IPS-11a (cell line): Measurements from ENCODE around the gene HOXA4.

Experiments
- H3K4me3 ChIP-seq: one replicate; pipeline ENCODE4 v1.5.1; 2013; ENCODE audit warnings: low read depth, low read length, control low read depth

The HOXA4 gene

DNA sequence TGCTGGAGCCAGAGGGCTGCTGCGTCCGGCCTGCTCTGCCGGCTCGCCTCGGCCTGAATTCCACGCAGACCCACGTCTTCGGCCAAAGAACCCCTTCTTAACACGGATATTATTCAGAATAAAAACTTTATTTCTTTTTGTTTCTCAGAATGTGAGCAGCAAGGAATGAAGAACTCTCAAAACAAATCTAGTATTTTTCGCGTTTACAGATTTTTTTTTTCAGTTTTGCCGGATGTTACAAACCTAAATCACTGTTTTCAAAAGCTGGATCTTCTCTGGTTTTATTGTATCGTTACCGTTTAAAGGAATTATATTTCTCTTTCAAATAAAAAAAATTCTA, 23.7 kb downstream of the HOXA4 start:
- H3K4me3 ChIP-seq, result no peak overlapping the region

GRCh38 chr7:27106181-27106900, 24.2 kb downstream of the HOXA4 start:
- no peak overlapping the region for H3K4me3 ChIP-seq

DNA sequence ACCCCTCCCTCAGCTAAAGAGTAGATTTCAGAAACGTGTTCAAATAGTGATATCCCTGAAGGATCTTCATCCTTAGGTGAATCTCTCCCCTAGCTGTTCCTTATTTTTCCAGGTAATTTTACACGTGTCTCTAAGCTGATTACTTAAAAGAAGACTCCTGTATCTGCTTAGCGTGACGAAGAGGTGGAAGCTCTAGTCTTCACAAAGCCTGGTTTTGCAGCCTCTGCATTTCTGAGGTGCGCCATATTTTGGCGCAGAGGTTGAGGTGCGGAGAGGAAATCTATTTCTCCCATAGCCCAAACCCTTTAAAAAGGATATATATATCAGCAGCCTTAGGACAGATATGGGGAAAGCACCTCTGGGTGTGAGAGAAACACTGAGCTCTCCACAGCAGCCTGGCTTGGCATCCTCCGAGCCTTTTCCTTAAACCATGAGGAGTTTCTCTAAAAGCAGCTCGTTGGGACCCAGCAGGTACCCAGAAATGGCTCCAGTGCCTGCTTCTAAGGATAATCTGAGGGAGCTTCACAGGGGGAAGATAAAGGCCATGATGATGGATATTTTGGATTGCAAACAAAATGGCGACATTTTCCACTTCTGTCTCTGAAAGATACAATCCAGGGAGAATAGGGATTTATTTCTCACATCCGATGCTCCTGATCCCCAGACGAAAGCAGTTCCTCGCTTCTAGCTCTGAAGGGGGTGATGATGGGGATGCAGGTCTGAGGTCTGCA, 25.1 kb downstream of the HOXA4 start:
- no peak overlapping the region for H3K4me3 ChIP-seq

DNA sequence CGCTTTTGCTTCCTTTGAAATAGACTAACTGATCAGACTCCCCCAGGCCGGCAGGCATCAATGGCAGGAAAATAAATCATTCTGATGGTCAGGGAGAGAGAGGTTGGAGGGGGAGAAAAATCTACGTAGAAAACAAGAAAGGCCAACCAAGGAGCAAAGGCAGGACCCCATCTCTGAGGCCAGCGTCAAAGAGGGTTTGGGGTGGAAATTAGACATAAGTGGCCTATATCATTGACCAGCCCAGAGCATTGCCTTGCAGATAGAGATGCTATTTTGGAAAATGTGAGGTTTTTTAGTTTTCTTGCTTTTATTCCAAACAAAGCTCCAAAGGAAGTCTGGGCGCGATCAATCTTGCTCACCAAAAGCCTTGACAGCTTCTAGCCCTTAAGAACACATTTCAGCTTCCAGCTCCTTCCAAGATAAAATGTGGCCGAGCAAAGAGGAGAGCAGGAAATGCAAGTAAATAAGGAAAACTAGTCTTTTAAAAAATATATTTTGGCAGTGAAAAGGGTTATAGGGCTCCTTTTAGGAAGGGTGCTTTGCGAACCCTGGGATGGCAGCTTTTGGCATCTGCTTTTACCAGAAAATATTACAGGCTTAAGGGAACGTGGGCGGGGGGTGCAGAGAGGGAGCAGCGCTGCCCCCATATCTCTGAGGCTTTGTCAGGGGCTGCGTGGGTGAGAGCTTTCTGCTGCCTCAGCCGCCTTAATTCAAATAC, 26.1 kb downstream of the HOXA4 start:
- no peak overlapping the region for H3K4me3 ChIP-seq

DNA sequence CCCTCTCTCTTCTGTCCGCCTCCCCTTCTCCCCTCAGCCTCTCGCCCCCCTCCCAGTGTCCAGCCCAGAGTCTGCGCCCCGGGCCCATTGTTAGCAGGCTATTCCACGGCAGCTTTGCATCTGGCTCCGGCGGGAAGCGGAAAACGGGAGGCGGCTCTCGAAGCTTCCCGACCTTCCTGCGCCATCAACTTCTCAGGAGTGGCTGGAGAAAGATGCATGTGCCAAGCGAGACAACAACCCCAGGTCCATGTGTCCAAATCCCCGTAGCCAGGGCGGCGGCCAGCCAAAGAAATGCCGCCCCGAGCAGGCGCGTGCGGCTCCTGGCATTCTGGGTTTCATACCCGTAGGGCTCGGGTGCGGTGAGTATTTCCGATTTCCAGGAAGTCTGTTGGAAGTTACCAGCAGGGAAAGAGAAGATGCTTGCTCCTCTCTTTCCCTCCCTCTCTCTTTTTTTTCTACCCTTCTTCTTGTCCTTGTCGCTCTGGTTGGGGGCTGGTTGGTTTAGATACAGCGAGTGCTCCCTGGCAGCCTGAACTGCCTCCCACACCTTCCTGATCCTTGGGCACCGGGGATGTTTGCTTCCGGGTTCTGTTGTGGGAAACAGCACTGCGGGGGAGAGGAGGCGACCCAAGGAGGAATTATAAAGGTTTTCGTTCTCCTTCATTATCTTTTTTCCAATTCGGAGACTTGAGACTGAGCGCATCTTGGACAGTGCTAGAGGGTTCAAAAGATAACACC, 26.9 kb downstream of the HOXA4 start:
- no peak overlapping the region for H3K4me3 ChIP-seq

- H3K4me3 ChIP-seq, result no peak within 1 kb of the TSS
Measured at GRCh38 chr7:27102581-27103442, 27.7 kb downstream of the HOXA4 start, which contains the start of gene HOXA2. Gene HOXA2 (minus strand): TSS chr7:27102683. CDS start chr7:27102500, 183 bp downstream.

DNA sequence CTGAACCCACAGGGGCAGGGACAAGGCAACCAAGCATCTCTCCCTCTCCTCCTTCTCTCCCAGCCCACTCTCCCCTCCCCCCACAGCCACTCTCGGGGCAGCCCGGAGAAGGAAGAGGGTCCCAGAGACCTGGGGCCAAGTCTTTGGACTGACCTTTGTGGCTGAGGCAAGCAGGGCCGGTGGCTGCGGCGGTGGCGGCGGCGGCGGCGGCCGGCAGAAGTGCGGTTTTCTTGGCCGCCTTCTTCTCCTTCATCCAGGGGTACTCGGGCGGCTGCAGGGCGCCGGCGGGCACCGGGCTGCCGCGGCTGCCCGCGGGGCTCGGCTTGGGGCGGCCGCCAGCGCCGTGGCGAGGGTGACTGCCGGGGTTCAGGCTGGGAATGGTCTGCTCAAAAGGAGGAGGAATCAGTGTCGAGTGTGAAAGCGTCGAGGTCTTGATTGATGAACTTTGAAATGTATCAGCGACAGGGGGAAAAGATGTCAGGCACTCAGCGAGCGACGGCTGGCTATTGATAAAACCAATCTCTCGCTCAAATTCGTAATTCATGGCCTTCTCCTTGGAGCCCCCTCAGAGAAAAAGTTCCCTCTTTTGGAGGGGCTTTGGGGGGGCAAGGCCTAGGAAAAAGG, 28.5 kb downstream of the HOXA4 start:
- H3K4me3 ChIP-seq, result no peak overlapping the region

DNA sequence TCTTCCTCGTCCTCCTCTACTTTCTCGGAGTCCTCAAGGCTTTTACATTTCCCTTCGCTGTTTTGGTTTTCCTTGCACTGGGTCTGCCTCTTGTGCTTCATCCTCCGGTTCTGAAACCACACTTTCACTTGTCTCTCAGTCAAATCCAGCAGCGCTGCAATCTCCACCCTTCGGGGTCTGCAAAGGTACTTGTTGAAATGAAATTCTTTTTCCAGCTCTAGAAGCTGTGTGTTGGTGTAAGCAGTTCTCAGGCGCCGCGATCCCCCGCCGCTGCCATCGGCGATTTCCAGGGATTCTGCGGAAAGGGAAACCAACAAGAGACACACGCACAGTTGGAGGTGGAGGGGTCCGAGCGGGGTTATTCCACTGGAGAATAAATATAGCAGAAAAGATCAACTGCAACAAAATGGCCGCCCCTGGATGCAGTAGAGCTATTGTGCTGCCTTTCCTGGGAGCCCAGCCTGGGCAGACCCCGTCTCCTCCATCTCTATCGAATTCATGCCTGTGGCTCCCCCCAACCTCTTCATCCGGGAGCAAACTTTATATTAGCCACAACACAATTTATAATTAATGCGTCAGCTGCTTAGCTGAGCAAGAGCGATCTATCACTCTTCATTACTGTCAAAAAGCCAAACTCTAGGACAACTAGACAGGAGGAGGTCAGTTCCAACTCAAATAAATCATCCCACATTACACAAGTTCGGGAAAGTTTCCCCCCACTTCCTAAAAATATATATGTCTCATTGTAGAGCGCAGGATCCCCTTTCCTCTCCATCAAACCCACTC, 29.2 kb downstream of the HOXA4 start:
- no peak overlapping the region for H3K4me3 ChIP-seq

GRCh38 chr7:27100694-27101170, 29.8 kb downstream of the HOXA4 start:
- no peak overlapping the region for H3K4me3 ChIP-seq

DNA sequence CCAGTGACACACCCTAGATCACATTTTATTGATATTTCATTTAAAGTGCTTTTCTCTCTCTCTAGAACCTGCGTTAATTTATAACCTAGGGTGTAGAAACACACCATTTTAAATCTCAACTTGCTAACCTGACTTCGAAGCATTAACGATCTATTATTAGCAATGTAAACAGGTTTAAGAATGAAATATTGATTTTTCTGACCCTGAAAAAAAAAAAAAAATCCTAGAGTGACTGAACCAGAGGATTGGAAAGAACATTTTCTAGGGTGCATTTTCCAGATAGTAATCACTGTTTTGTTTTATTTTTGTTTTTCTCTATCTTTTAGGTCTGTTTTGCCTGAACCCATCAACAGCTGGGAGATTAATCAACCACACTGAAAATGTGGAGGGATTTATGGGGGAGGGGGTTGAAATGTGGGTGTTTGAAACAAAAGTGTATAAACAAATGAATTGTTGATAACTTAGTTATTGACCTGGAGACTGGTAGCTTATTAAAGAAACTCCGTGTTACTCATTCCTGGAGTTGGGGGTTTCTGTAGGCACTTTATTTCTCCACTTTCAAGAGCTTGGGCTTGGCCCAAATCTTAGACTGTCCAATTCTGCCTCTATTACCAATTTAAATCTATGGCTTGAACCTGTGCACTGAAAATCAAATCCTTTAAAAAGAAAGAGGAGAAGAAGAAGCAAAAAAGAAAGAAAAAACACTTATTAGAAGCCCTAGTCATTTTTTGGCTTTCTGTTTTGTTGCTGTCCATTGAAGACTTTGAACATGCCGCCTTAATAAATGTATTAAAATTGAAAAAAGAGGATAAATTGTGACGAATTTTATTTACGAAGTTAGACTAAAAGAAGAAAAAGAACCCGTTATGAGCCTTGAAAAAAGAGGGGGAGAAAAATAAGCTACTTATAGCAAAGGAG, 30.8 kb downstream of the HOXA4 start:
- no peak overlapping the region for H3K4me3 ChIP-seq

DNA sequence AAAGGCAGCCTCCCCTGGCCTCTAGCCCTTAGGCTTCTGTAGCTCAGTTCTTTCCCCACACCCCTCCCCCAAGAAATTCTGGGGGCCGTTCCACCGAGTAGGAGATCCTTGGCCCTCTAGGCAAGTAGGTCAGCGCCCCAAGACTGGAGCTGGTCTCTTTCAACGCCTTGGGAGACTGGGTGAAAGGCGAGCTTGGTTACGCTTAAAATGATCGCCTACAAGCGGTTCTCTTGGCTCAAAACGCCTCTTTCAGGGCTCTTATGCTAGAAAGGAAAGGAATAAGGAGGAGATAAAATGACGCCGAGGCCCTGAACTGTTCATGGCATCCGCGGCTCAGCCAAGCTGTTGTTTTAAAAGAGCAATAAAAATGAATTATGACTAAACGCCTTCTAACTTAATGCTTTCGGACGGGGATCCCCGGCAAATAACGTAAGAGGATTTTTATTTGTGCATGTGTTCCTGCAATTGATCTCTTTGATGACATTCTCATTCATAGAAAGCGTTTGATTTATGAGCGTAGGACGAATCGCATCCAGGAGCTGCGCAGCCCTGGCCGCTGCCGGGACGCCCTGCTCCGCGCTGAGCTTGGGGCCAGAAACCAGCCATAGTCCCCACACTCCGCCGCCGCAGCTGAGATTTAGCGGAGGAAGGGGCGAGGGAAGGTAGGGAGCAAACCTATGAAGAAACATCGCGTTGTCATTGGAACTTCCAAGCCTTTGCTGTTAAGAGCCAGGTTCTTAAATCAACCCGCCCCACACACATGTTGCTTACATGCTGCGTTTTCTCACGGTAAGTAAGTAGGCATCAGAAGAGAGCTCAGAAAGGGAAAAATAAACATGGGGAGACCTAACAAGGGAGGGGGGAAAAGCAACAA, 31.7 kb downstream of the HOXA4 start:
- H3K4me3 ChIP-seq, result no peak overlapping the region

- no peak overlapping the region for H3K4me3 ChIP-seq
Measured at GRCh38 chr7:27097686-27098577, 32.6 kb downstream of the HOXA4 start.

- H3K4me3 ChIP-seq, result peak overlapping the region; percentile 27
Measured at GRCh38 chr7:27096768-27097514, 33.6 kb downstream of the HOXA4 start.

DNA sequence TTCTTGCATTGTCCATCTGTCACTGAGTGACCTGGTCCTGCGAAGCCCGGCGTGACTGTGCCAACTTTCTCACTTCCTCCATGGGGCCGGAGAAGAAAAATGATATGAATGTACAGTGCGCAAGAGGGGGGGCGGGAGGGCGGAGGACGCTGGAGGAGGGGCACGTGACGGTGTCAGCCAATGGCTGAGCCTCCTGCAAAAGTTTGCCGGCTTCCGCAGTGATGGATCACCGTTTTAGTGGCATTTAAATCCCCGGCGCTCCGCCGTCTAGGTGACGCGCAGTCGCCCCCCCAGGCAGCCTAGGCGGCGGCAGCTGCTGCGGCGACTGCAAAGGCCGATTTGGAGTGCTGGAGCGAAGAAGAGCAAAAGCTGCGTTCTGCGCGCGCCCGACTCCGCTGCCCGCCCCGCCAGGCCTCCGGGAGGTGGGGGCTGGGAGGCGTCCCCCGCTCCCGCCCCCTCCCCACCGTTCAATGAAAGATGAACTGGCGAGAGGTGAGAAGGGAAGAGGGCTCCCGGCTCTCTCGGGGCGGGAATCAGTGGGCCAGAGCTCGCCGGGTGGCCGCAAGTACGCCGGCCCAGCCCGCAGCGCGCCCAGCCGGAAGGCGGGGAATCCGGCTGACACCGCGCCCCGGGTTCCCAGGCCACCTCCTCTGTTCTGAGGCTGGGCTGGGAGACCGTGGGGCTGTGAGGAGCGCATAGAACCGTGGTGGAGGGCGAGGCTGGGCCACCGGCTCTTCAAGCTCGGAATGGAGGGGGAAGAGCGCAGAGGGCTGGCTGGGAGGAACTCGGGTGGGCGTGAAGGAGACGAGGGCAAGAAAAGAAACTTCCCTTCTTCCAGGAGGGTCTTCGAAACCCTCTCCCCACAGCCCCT, 34.4 kb downstream of the HOXA4 start, which contains the start of gene HOXA1:
TSS of gene HOXA1 (minus strand) at position 104 of the 871 bp plus-strand sequence. CDS start at position 16, 88 bp downstream.
- H3K4me3 ChIP-seq, result peak within 1 kb of the TSS; percentile 27
